ENCODE results near the gene MEIOSIN.

Gene MEIOSIN

GRCh38 chr19:45765702-45766295 lies 32.6 kb downstream of the MEIOSIN start:
- DNase-seq (ENCODE audit: low spot score) = no peak

- DNase-seq (ENCODE audit: low spot score) = no peak
Measured at GRCh38 chr19:45766296-45766868, 33.1 kb downstream of the MEIOSIN start.

GRCh38 chr19:45766869-45767346 lies 33.7 kb downstream of the MEIOSIN start:
- peak; percentile 71 for DNase-seq (ENCODE audit: low spot score)

GRCh38 chr19:45767410-45767880 lies 34.2 kb downstream of the MEIOSIN start:
- peak; percentile 91 for DNase-seq (ENCODE audit: low spot score)

GRCh38 chr19:45767881-45768654 lies 34.8 kb downstream of the MEIOSIN start:
- peak; percentile 54 for DNase-seq (ENCODE audit: low spot score)

GRCh38 chr19:45768655-45768983 lies 35.4 kb downstream of the MEIOSIN start:
- peak; percentile 62 for DNase-seq (ENCODE audit: low spot score)

GRCh38 chr19:45768984-45769782 lies 35.9 kb downstream of the MEIOSIN start, which contains the start of gene SIX5:
TSS of gene SIX5 (minus strand) at chr19:45769252. CDS start at chr19:45768844, 408 bp downstream.
- DNase-seq (ENCODE audit: low spot score) = peak; percentile 99

GRCh38 chr19:45769821-45770191 lies 36.6 kb downstream of the MEIOSIN start:
- DNase-seq (ENCODE audit: low spot score) = no peak

- DNase-seq (ENCODE audit: low spot score) = peak; percentile 96
Measured at GRCh38 chr19:45770192-45771101, 37.2 kb downstream of the MEIOSIN start.

GRCh38 chr19:45771311-45771933 lies 38.2 kb downstream of the MEIOSIN start:
- DNase-seq (ENCODE audit: low spot score) = no peak

- DNase-seq (ENCODE audit: low spot score) = no peak
Measured at GRCh38 chr19:45772130-45772840, 39.0 kb downstream of the MEIOSIN start.

GRCh38 chr19:45772912-45773311 lies 39.7 kb downstream of the MEIOSIN start:
- DNase-seq (ENCODE audit: low spot score) = no peak

GRCh38 chr19:45773384-45773783 lies 40.1 kb downstream of the MEIOSIN start:
- no peak for DNase-seq (ENCODE audit: low spot score)

- DNase-seq (ENCODE audit: low spot score) = no peak
Measured at GRCh38 chr19:45774765-45775164, 41.5 kb downstream of the MEIOSIN start.

- no peak for DNase-seq (ENCODE audit: low spot score)
Measured at GRCh38 chr19:45777395-45777961, 44.2 kb downstream of the MEIOSIN start.

- no peak for DNase-seq (ENCODE audit: low spot score)
Measured at GRCh38 chr19:45778010-45778661, 44.9 kb downstream of the MEIOSIN start.

- peak; percentile 75 for DNase-seq (ENCODE audit: low spot score)
Measured at GRCh38 chr19:45779231-45780145, 46.2 kb downstream of the MEIOSIN start.

GRCh38 chr19:45780146-45780447 lies 46.9 kb downstream of the MEIOSIN start:
- DNase-seq (ENCODE audit: low spot score) = no peak
